Nephron (organoid): ENCODE results near the gene ANKRD44.
A peak's percentile ranks its signal among the peaks of the same experiment; 100 is the strongest.

Experiments used
- H3K27ac Mint-ChIP-seq, 3 experiments: 2 replicates each; pipeline ENCODE4 v1.8.0; 2020; ENCODE audit warnings: mixed read lengths in 3 of 3, mild to moderate bottlenecking in 2 of 3, moderate library complexity in 1 of 3
- H3K27me3 Mint-ChIP-seq: 2 replicates; pipeline ENCODE4 v1.8.0; 2021; ENCODE audit warnings: low read depth, mild to moderate bottlenecking, moderate library complexity, mixed read lengths
- H3K36me3 Mint-ChIP-seq: 2 replicates; pipeline ENCODE4 v1.8.0; 2020; ENCODE audit warnings: low read depth, mixed read lengths
- H3K4me1 Mint-ChIP-seq: 2 replicates; pipeline ENCODE4 v1.8.0; 2020; ENCODE audit warnings: mixed read lengths
- H3K4me3 Mint-ChIP-seq, 3 experiments: 2 replicates each; pipeline ENCODE4 v1.8.0; 2020; ENCODE audit warnings: mild to moderate bottlenecking in 3 of 3, mixed read lengths in 3 of 3, moderate library complexity in 2 of 3
- H3K9me3 Mint-ChIP-seq: 2 replicates; pipeline ENCODE4 v1.8.0; 2020; ENCODE audit warnings: mixed read lengths
- TF ChIP-seq, protein P1 (sequence below), 3 experiments: fragments of 200-600 bp; sonication (generic); IDR thresholded peaks; one replicate each; pipeline ENCODE4 v1.5.0; 2021; ENCODE audit warnings: antibody characterized with exemption in 3 of 3; ENCODE audit not compliant: unreplicated experiment in 3 of 3

The ANKRD44 gene

DNA sequence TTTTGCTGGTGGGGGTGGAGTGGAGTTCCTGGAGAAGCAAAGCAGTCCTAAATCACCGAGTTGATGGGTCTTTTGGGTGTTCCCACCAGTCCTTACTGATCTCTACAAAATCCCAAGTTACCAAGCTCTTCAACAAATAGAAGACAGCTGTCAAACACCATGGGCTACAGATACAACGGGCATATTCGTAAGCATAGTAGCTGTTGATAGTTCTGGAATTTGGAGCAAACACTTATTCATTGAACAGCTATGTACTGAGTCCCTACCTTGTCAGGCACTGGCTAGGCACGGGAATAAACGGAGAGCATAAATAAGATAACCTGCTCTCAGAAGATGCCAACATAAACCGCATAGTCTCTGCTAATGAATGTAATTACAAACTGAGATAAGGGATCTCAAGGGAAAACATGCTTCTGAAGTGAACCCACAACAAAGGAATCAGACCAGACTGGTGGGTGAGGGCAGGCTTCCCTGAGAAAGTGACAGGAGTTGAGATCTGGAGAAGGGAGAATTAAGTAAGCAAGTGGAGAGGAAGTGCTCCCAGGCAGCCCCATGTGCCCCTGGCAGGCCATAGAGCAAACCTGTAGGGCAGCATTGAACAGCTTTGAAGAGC is 947 bp upstream of the ANKRD44 start:
- peak overlapping the region; percentile 34 to 89 (median 78) for H3K27ac Mint-ChIP-seq
- H3K27me3 Mint-ChIP-seq = peaks cover 29% of the 10 kb centered on the region
- H3K9me3 Mint-ChIP-seq = no peaks in the 10 kb centered on the region
- peak overlapping the region; percentile 83 to 90 (median 89) for H3K4me3 Mint-ChIP-seq
- H3K36me3 Mint-ChIP-seq = no peaks in the 10 kb centered on the region
- TF ChIP-seq, protein P1, sequence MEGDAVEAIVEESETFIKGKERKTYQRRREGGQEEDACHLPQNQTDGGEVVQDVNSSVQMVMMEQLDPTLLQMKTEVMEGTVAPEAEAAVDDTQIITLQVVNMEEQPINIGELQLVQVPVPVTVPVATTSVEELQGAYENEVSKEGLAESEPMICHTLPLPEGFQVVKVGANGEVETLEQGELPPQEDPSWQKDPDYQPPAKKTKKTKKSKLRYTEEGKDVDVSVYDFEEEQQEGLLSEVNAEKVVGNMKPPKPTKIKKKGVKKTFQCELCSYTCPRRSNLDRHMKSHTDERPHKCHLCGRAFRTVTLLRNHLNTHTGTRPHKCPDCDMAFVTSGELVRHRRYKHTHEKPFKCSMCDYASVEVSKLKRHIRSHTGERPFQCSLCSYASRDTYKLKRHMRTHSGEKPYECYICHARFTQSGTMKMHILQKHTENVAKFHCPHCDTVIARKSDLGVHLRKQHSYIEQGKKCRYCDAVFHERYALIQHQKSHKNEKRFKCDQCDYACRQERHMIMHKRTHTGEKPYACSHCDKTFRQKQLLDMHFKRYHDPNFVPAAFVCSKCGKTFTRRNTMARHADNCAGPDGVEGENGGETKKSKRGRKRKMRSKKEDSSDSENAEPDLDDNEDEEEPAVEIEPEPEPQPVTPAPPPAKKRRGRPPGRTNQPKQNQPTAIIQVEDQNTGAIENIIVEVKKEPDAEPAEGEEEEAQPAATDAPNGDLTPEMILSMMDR (IDR thresholded peaks at IDR 0.05; ENCODE audit: unreplicated experiment in 3 of 3) = no peak
- H3K4me1 Mint-ChIP-seq = peaks cover 25% of the 10 kb centered on the region

DNA sequence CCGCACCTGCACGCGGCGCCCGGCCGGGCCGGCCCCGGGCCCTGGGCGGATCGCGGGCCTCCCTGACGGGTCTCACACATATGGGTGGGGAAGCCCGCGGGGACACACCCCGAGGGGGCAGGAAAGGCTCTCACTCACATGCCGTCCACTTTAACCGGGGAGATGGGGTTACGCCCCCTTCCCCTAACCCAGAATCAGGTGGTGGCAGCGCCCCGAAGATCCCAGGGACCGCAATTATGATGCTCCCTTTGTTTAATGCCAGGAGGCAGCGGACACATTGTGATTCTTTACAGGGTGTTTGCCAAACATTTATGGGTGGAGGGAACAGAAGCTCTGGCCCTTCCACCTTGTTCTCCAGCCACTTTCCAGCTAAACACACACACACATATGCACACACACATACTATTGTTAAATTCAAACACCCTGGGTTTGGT is 424 bp upstream of the ANKRD44 start:
- no peaks in the 10 kb centered on the region for H3K9me3 Mint-ChIP-seq
- no peaks in the 10 kb centered on the region for H3K36me3 Mint-ChIP-seq
- H3K27ac Mint-ChIP-seq = peak overlapping the region; percentile 34 to 89 (median 78)
- H3K27me3 Mint-ChIP-seq = peaks cover 28% of the 10 kb centered on the region
- peak overlapping the region; percentile 83 to 90 (median 89) for H3K4me3 Mint-ChIP-seq
- TF ChIP-seq, protein P1 (IDR thresholded peaks at IDR 0.05; ENCODE audit: unreplicated experiment in 3 of 3) = no peak
- peaks cover 30% of the 10 kb centered on the region for H3K4me1 Mint-ChIP-seq

DNA sequence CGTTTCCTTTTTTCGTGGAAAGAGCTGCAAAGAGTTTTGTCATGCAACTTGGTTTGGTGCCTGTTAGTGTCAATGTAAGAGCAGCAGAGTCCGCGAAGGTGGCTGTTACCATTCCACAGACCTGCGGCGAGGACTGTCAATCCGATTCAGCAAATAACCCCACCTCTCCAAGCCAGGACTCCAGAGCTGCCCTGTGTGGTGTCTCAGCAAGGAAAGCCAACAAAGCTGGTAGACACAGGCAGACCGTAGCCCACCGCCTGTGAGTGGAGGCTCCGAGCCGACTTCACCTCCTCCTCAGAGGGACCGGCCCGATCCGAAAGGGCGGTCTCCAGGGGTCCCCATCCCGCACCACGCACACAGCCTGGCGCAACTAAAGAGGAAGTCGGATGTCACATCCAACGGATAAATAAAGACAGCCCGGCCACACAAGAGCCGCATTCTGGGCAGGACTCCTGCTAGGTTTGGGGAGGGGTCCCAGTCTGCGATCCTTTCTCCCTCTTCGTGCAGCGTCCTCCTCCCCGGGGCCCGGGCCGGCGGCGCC is 819 bp downstream of the ANKRD44 start:
- peak overlapping the region; percentile 39 to 85 (median 75) for H3K27ac Mint-ChIP-seq
- TF ChIP-seq, protein P1 (IDR thresholded peaks at IDR 0.05; ENCODE audit: unreplicated experiment in 3 of 3) = no peak
- no peaks in the 10 kb centered on the region for H3K9me3 Mint-ChIP-seq
- peaks cover 39% of the 10 kb centered on the region for H3K4me1 Mint-ChIP-seq
- peak overlapping the region; percentile 93 to 98 (median 96) for H3K4me3 Mint-ChIP-seq
- no peaks in the 10 kb centered on the region for H3K36me3 Mint-ChIP-seq
- H3K27me3 Mint-ChIP-seq = peaks cover 24% of the 10 kb centered on the region

DNA sequence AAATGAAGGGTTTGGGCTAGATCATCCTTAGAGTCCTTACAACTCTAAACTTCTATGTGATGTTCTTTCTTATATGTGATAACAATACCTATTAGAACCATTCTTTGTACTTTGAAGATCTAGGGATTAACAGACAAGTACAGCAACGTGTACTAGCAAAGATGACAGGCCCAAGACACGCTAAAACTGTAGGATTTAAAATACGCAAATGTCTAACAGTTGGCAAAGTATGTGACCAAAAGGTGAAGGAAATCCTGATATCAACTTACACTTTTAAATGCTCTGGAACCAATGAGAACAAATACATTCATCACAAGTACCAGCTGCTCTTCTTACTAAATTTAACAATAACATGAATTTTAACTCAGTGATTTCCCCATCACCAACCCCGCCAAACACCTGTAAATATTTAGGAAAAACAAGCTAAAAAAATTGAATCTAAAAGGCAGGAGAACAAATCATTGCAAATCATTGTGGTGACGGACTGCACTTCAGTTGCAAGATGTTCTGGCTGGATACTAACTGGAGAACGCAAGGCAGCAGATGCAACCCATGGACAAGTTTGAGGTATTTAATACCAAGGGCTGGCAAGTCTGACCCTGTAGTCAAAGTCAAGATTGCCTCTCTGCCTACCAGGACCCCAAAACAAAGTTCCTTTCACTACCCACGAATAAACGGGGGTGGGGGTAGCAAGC is 1.4 kb downstream of the ANKRD44 start:
- TF ChIP-seq, protein P1 (IDR thresholded peaks at IDR 0.05; ENCODE audit: unreplicated experiment in 3 of 3) = no peak
- peaks cover 42% of the 10 kb centered on the region for H3K4me1 Mint-ChIP-seq
- H3K27ac Mint-ChIP-seq = peak overlapping the region; percentile 39 to 85 (median 75)
- H3K36me3 Mint-ChIP-seq = no peaks in the 10 kb centered on the region
- H3K4me3 Mint-ChIP-seq = peak overlapping the region; percentile 93 to 98 (median 96)
- peaks cover 24% of the 10 kb centered on the region for H3K27me3 Mint-ChIP-seq
- H3K9me3 Mint-ChIP-seq = no peaks in the 10 kb centered on the region

DNA sequence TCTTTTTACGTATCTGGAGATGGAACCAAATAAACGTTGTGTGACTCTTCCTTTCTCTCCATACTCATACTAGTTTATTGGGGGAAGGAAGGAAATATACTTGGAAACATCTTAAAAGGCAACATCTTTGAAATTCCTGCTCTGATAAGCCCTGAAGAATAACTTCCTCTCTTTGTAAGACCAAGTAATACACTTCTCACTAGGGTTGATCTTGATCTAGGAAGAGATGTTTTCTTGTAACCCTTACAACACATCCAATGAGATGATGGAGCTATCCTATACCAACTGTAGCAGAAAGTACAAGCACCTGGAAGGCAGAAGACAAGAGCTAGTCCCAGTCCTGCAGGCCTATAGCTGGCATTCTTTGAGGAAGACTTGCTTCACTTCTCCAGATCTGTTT is 2.0 kb downstream of the ANKRD44 start:
- Mint-ChIP-seq H3K27me3 (peaks cover 22% of the 10 kb centered on the region), H3K4me3 (peak overlapping the region; percentile 93 to 98 (median 96)), H3K9me3 (no peaks in the 10 kb centered on the region), H3K36me3 (no peaks in the 10 kb centered on the region), H3K4me1 (peaks cover 42% of the 10 kb centered on the region), H3K27ac (peak overlapping the region; percentile 39 to 85 (median 75))
- TF ChIP-seq, protein P1 (IDR thresholded peaks at IDR 0.05; ENCODE audit: unreplicated experiment in 3 of 3) = no peak
